HEK293 (cell line): ENCODE measurements around the gene TMEM143.

Experiments
- GFI1B ChIP-seq: fragments of 450-650 bp; formaldehyde crosslinking; IDR thresholded peaks from 2 replicates; pipeline ENCODE4 v1.5.1; 2016; ENCODE audit warnings: missing biosample characterization, missing genetic modification characterization
- GLI4 ChIP-seq: fragments of 450-650 bp; formaldehyde crosslinking; IDR thresholded peaks from 2 replicates; pipeline ENCODE4 v1.5.1; 2016; ENCODE audit warnings: missing biosample characterization, missing genetic modification characterization
- PRDM4 ChIP-seq: fragments of 450-650 bp; formaldehyde crosslinking; IDR thresholded peaks from 2 replicates; pipeline ENCODE4 v1.5.1; 2017; ENCODE audit warnings: missing biosample characterization, missing genetic modification characterization
- REST ChIP-seq: fragments of 450-650 bp; formaldehyde crosslinking; IDR thresholded peaks from 2 replicates; pipeline ENCODE4 v1.5.1; 2016; ENCODE audit warnings: missing biosample characterization, missing genetic modification characterization
- SCRT2 ChIP-seq: fragments of 450-650 bp; formaldehyde crosslinking; IDR thresholded peaks from 2 replicates; pipeline ENCODE4 v1.5.1; 2016; ENCODE audit warnings: missing biosample characterization, missing genetic modification characterization
- YY2 ChIP-seq: fragments of 450-650 bp; formaldehyde crosslinking; IDR thresholded peaks from 2 replicates; pipeline ENCODE4 v1.5.1; 2016; ENCODE audit warnings: missing biosample characterization, missing genetic modification characterization
- ZBTB48 ChIP-seq: fragments of 450-650 bp; formaldehyde crosslinking; IDR thresholded peaks from 2 replicates; pipeline ENCODE4 v1.5.1; 2016; ENCODE audit warnings: missing biosample characterization, missing genetic modification characterization
- ZFP3 ChIP-seq: fragments of 450-650 bp; formaldehyde crosslinking; IDR thresholded peaks from 2 replicates; pipeline ENCODE4 v1.5.1; 2016; ENCODE audit warnings: low read depth, missing biosample characterization, missing genetic modification characterization
- ZNF10 ChIP-seq: fragments of 450-650 bp; formaldehyde crosslinking; IDR thresholded peaks from 2 replicates; pipeline ENCODE4 v1.5.1; 2017; ENCODE audit warnings: missing biosample characterization, missing genetic modification characterization
- ZNF155 ChIP-seq: fragments of 450-650 bp; formaldehyde crosslinking; IDR thresholded peaks from 2 replicates; pipeline ENCODE4 v1.5.1; 2016; ENCODE audit warnings: missing biosample characterization, missing genetic modification characterization
- ZNF223 ChIP-seq: fragments of 450-650 bp; formaldehyde crosslinking; IDR thresholded peaks from 2 replicates; pipeline ENCODE4 v1.5.1; 2016; ENCODE audit warnings: missing biosample characterization, missing genetic modification characterization
- ZNF37A ChIP-seq: fragments of 450-650 bp; IDR thresholded peaks from 2 replicates; pipeline ENCODE4 v1.5.1; 2018; ENCODE audit warnings: missing biosample characterization, missing genetic modification characterization
- ZNF394 ChIP-seq: fragments of 450-650 bp; formaldehyde crosslinking; IDR thresholded peaks from 2 replicates; pipeline ENCODE4 v1.5.1; 2016; ENCODE audit warnings: missing biosample characterization, missing genetic modification characterization, mild to moderate bottlenecking, moderate library complexity, borderline replicate concordance
- ZNF416 ChIP-seq: fragments of 450-650 bp; formaldehyde crosslinking; IDR thresholded peaks from 2 replicates; pipeline ENCODE4 v1.5.1; 2016; ENCODE audit warnings: missing biosample characterization, missing genetic modification characterization
- ZNF423 ChIP-seq: fragments of 450-650 bp; formaldehyde crosslinking; IDR thresholded peaks from 2 replicates; pipeline ENCODE4 v1.5.1; 2016; ENCODE audit warnings: missing biosample characterization, missing genetic modification characterization
- ZNF510 ChIP-seq: fragments of 450-650 bp; formaldehyde crosslinking; IDR thresholded peaks from 2 replicates; pipeline ENCODE4 v1.5.1; 2018; ENCODE audit warnings: mild to moderate bottlenecking, missing genetic modification characterization, missing biosample characterization; ENCODE audit not compliant: insufficient replicate concordance
- ZNF529 ChIP-seq: fragments of 450-650 bp; formaldehyde crosslinking; IDR thresholded peaks from 2 replicates; pipeline ENCODE4 v1.5.1; 2017; ENCODE audit warnings: missing genetic modification characterization, missing biosample characterization; ENCODE audit not compliant: insufficient replicate concordance
- ZNF549 ChIP-seq: fragments of 450-650 bp; IDR thresholded peaks from 2 replicates; pipeline ENCODE4 v1.5.1; 2018; ENCODE audit warnings: missing biosample characterization, missing genetic modification characterization, mild to moderate bottlenecking, inconsistent platforms, moderate library complexity
- ZNF558 ChIP-seq: fragments of 450-650 bp; formaldehyde crosslinking; IDR thresholded peaks from 2 replicates; pipeline ENCODE4 v1.5.1; 2016; ENCODE audit warnings: missing biosample characterization, missing genetic modification characterization
- ZNF580 ChIP-seq: fragments of 450-650 bp; formaldehyde crosslinking; IDR thresholded peaks from 2 replicates; pipeline ENCODE4 v1.5.1; 2016; ENCODE audit warnings: missing biosample characterization, missing genetic modification characterization
- ZNF707 ChIP-seq: fragments of 450-650 bp; formaldehyde crosslinking; IDR thresholded peaks from 2 replicates; pipeline ENCODE4 v1.5.1; 2016; ENCODE audit warnings: missing biosample characterization, missing genetic modification characterization
- ZNF747 ChIP-seq: fragments of 450-650 bp; formaldehyde crosslinking; IDR thresholded peaks from 2 replicates; pipeline ENCODE4 v1.5.1; 2016; ENCODE audit warnings: missing biosample characterization, missing genetic modification characterization
- ZNF791 ChIP-seq: fragments of 450-650 bp; formaldehyde crosslinking; IDR thresholded peaks from 2 replicates; pipeline ENCODE4 v1.5.1; 2016; ENCODE audit warnings: missing biosample characterization, missing genetic modification characterization
- ZNF843 ChIP-seq: fragments of 450-650 bp; formaldehyde crosslinking; IDR thresholded peaks from 2 replicates; pipeline ENCODE4 v1.5.1; 2016; ENCODE audit warnings: missing biosample characterization, missing genetic modification characterization
- TF ChIP-seq, protein P1 (sequence below): fragments of 450-650 bp; formaldehyde crosslinking; IDR thresholded peaks from 2 replicates; pipeline ENCODE4 v1.5.1; 2016; ENCODE audit warnings: missing biosample characterization, missing genetic modification characterization
- TF ChIP-seq, protein P2 (sequence below): fragments of 450-650 bp; formaldehyde crosslinking; IDR thresholded peaks from 2 replicates; pipeline ENCODE4 v1.5.1; 2016; ENCODE audit warnings: missing biosample characterization, missing genetic modification characterization
- TF ChIP-seq, protein P3 (sequence below): fragments of 450-650 bp; formaldehyde crosslinking; IDR thresholded peaks from 2 replicates; pipeline ENCODE4 v1.5.1; 2017; ENCODE audit warnings: missing biosample characterization, missing genetic modification characterization

TMEM143 gene

GRCh38 chr19:48333467-48334384 is 30.0 kb downstream of the TMEM143 start (continued):
- 0 out of 2 replicates have a peak, but pooled peaks have one; percentile 35 for TF ChIP-seq REST (tag by site-specific recombination)
- no peak for TF ChIP-seq GLI4 (tag by site-specific recombination)
- TF ChIP-seq ZNF529 = no peak
- TF ChIP-seq ZNF223 (tag by site-specific recombination) = no peak
- no peak for TF ChIP-seq GFI1B
- TF ChIP-seq ZNF747 (tag by site-specific recombination) = no peak
- no peak for TF ChIP-seq ZNF580 (tag by site-specific recombination)
- no peak for TF ChIP-seq ZNF707
- TF ChIP-seq ZNF10 = no peak
- no peak for TF ChIP-seq ZFP3
- no peak for TF ChIP-seq ZNF394 (tag by site-specific recombination)
- no peak for TF ChIP-seq ZNF791 (tag by site-specific recombination)
- TF ChIP-seq ZNF843 (tag by site-specific recombination) = no peak
- no peak for TF ChIP-seq ZNF37A (tag by site-specific recombination)
- no peak for TF ChIP-seq ZNF155 (tag by site-specific recombination)
- no peak for TF ChIP-seq ZNF510 (tag by site-specific recombination)
- TF ChIP-seq, protein P1, sequence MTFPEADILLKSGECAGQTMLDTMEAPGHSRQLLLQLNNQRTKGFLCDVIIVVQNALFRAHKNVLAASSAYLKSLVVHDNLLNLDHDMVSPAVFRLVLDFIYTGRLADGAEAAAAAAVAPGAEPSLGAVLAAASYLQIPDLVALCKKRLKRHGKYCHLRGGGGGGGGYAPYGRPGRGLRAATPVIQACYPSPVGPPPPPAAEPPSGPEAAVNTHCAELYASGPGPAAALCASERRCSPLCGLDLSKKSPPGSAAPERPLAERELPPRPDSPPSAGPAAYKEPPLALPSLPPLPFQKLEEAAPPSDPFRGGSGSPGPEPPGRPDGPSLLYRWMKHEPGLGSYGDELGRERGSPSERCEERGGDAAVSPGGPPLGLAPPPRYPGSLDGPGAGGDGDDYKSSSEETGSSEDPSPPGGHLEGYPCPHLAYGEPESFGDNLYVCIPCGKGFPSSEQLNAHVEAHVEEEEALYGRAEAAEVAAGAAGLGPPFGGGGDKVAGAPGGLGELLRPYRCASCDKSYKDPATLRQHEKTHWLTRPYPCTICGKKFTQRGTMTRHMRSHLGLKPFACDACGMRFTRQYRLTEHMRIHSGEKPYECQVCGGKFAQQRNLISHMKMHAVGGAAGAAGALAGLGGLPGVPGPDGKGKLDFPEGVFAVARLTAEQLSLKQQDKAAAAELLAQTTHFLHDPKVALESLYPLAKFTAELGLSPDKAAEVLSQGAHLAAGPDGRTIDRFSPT = peak; percentile 50; the same call in 1 of the 2 replicates
- TF ChIP-seq PRDM4 = no peak
- TF ChIP-seq, protein P2, sequence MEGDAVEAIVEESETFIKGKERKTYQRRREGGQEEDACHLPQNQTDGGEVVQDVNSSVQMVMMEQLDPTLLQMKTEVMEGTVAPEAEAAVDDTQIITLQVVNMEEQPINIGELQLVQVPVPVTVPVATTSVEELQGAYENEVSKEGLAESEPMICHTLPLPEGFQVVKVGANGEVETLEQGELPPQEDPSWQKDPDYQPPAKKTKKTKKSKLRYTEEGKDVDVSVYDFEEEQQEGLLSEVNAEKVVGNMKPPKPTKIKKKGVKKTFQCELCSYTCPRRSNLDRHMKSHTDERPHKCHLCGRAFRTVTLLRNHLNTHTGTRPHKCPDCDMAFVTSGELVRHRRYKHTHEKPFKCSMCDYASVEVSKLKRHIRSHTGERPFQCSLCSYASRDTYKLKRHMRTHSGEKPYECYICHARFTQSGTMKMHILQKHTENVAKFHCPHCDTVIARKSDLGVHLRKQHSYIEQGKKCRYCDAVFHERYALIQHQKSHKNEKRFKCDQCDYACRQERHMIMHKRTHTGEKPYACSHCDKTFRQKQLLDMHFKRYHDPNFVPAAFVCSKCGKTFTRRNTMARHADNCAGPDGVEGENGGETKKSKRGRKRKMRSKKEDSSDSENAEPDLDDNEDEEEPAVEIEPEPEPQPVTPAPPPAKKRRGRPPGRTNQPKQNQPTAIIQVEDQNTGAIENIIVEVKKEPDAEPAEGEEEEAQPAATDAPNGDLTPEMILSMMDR (tag by site-specific recombination) = peak; percentile 96
- no peak for TF ChIP-seq ZNF423 (tag by site-specific recombination)
- TF ChIP-seq ZNF549 (tag by site-specific recombination) = no peak
- no peak for TF ChIP-seq ZNF558 (tag by site-specific recombination)
- no peak for TF ChIP-seq SCRT2
- TF ChIP-seq ZNF416 = no peak
- TF ChIP-seq, protein P3, sequence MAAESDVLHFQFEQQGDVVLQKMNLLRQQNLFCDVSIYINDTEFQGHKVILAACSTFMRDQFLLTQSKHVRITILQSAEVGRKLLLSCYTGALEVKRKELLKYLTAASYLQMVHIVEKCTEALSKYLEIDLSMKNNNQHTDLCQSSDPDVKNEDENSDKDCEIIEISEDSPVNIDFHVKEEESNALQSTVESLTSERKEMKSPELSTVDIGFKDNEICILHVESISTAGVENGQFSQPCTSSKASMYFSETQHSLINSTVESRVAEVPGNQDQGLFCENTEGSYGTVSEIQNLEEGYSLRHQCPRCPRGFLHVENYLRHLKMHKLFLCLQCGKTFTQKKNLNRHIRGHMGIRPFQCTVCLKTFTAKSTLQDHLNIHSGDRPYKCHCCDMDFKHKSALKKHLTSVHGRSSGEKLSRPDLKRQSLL (tag by site-specific recombination) = no peak
- no peak for TF ChIP-seq ZBTB48 (tag by site-specific recombination)
- TF ChIP-seq YY2 (tag by site-specific recombination) = no peak
